Panc1 (cell line): ENCODE results near the gene KCNAB1. TPM values are rescaled to one million over a fixed set of nuclear protein-coding genes. Genes with fewer than 3 reads are reported as not detected.

Source experiments
- ATAC-seq: fragments of 200-7000 bp; cut with Tn5 transposase; 2 replicates; pipeline ENCODE4 v1.9.1; 2020; ENCODE audit warnings: mild to moderate bottlenecking, moderate library complexity
- BruUV-seq: library from RNA; stranded (reverse); fragments of 400-500 nt; replicated peaks from 2 replicates; lab custom pipeline; 2021; lab: Mats Ljungman, UMichigan
- CTCF ChIA-PET: fragments of 300-600 bp; sonication (Branson Sonifier 250); formaldehyde crosslinking; loops from one replicate; lab custom pipeline; 2022; ENCODE audit warnings: antibody characterized with exemption; lab: Charles Lee
- POLR2A ChIA-PET: fragments of 300-600 bp; sonication (Branson Sonifier 250); formaldehyde crosslinking; loops from one replicate; lab custom pipeline; 2022; ENCODE audit warnings: antibody characterized with exemption; lab: Charles Lee
- DNase-seq: peaks from one replicate; pipeline ENCODE4 v3.0.0-alpha.2; 2010; ENCODE audit warnings: low read depth, low spot score
- H3K27ac ChIP-seq: 2 replicates; pipeline ENCODE4 v1.5.1; 2011; ENCODE audit warnings: mild to moderate bottlenecking, low read length, inconsistent platforms
- H3K27me3 ChIP-seq: fragments of 200-500 bp; sonication (Bioruptor generic); 2 replicates; pipeline ENCODE4 v1.6.0; 2014; ENCODE audit warnings: low read length, inconsistent platforms; ENCODE audit not compliant: control insufficient read depth, insufficient read depth
- H3K36me3 ChIP-seq: fragments of 200-500 bp; sonication (Bioruptor generic); 2 replicates; pipeline ENCODE4 v1.5.1; 2014; ENCODE audit warnings: inconsistent platforms, mild to moderate bottlenecking, low read length, moderate library complexity; ENCODE audit not compliant: control insufficient read depth, insufficient read depth
- H3K4me1 ChIP-seq: 2 replicates; pipeline ENCODE4 v1.5.1; 2011; ENCODE audit warnings: inconsistent platforms, mild to moderate bottlenecking, low read length, moderate library complexity; ENCODE audit not compliant: control insufficient read depth, insufficient read depth
- H3K4me3 ChIP-seq, 2 experiments: 2 replicates each; pipeline ENCODE4 v1.5.1; 2011 to 2012; ENCODE audit warnings: low read depth in 2 of 2, low read length in 2 of 2, mild to moderate bottlenecking in 2 of 2, inconsistent platforms in 1 of 2, moderate library complexity in 1 of 2
- H3K9me3 ChIP-seq: fragments of 200-500 bp; sonication (Bioruptor generic); 2 replicates; pipeline ENCODE4 v1.5.1; 2014; ENCODE audit warnings: low read depth, mild to moderate bottlenecking, inconsistent platforms, low read length, moderate library complexity; ENCODE audit not compliant: control insufficient read depth, insufficient read depth
- CTCF ChIP-seq: fragments of 450-650 bp; IDR thresholded peaks from 2 replicates; pipeline ENCODE4 v1.5.1; 2017; ENCODE audit warnings: mild to moderate bottlenecking
- POLR2AphosphoS5 ChIP-seq: IDR thresholded peaks from 2 replicates; pipeline ENCODE4 v1.6.1; 2012; ENCODE audit warnings: mild to moderate bottlenecking, low read depth, low read length, moderate library complexity
- REST ChIP-seq, 2 experiments: IDR thresholded peaks; 2 replicates each; pipeline ENCODE4 v1.6.1; 2011 to 2012; ENCODE audit warnings: low read depth in 2 of 2, control low read depth in 1 of 2, low read length in 1 of 2, mild to moderate bottlenecking in 1 of 2, moderate library complexity in 1 of 2; ENCODE audit not compliant: insufficient read depth in 1 of 2
- SIN3A ChIP-seq: IDR thresholded peaks from 2 replicates; pipeline ENCODE4 v1.6.1; 2012; ENCODE audit warnings: low read depth, mild to moderate bottlenecking, low read length, moderate library complexity, borderline replicate concordance; ENCODE audit not compliant: insufficient read depth
- TCF7L2 ChIP-seq: IDR thresholded peaks from 2 replicates; pipeline ENCODE4 v1.6.1; 2011; ENCODE audit warnings: mild to moderate bottlenecking, low read depth, low read length, inconsistent platforms
- in situ Hi-C: cut with HindIII; loops from 2 replicates; pipeline ENCODE4 v1.10.0; 2016; ENCODE audit warnings: low sequenced_read_pairs, low pct_unique_long_range_greater_than_20kb
- intact Hi-C: fragments of 100-400 bp; cut with micrococcal nuclease; formaldehyde crosslinking; loops from one replicate; pipeline ENCODE4 v1.10.0; 2022; ENCODE audit not compliant: unreplicated experiment
- total RNA-seq: library from RNA; stranded (reverse); gene quantifications from one replicate; pipeline ENCODE4 v1.2.1, GENCODE V29; 2021; ENCODE audit not compliant: unreplicated experiment

Gene KCNAB1
- total RNA-seq, 1 experiment from 2014 or later = not detected

- ATAC-seq = no peak
Observed at GRCh38 chr3:156378871-156379270, 258.5 kb downstream of the KCNAB1 start.

DNA sequence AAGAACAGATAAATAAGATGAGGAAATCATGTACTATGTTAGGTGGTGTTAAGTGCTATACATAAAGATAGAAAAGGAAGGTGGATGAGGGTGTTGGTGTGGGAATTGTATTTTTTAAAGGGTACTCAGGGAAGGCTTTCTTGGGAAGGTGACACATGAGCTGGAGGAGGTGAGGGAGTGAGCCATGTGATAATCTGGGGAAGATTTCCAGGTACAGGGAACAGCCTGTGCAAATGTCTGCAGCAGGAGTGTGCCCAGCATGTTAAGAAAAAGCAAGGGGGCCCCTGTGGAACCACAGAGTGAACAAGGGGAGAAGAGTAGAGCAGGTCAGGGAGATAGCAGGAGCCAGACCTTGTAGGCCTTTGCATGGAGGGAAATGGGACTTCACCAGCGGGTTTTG, 258.9 kb downstream of the KCNAB1 start:
- no peak for TF ChIP-seq TCF7L2
- no peak for TF ChIP-seq POLR2AphosphoS5
- no peak for TF ChIP-seq REST (IDR thresholded peaks at IDR 0.05; ENCODE audit: insufficient read depth in 1 of 2, low read depth in 2 of 2, low read length in 1 of 2)
- no peak for TF ChIP-seq SIN3A
- TF ChIP-seq CTCF = no peak
- no TSS peak for BruUV-seq
- ATAC-seq = no peak; the same call in 1 of the 2 replicates
- in situ Hi-C loops (no loop called here), intact Hi-C loops (no loop called here)
- no peaks in the 10 kb centered on the region for H3K36me3 ChIP-seq
- ChIA-PET CTCF (no interaction called here), POLR2A (no interaction called here)
- H3K4me3 ChIP-seq = no peak overlapping the region
- H3K27me3 ChIP-seq = peaks cover 15% of the 10 kb centered on the region; the same call in 1 of the 2 replicates
- no peak for DNase-seq
- H3K4me1 ChIP-seq = no peaks in the 10 kb centered on the region
- H3K27ac ChIP-seq = no peak overlapping the region
- H3K9me3 ChIP-seq = no peaks in the 10 kb centered on the region

More at GRCh38 chr3:156378871-156379270, 258.5 kb downstream of the KCNAB1 start:
- TF ChIP-seq TCF7L2 (no peak), REST (IDR thresholded peaks at IDR 0.05; ENCODE audit: insufficient read depth in 1 of 2, low read depth in 2 of 2, low read length in 1 of 2) (no peak), POLR2AphosphoS5 (no peak), SIN3A (no peak)
- no peak for DNase-seq
- Histone ChIP-seq H3K4me1 (no peaks in the 10 kb centered on the region), H3K4me3 (no peak overlapping the region), H3K27me3 (peaks cover 11% of the 10 kb centered on the region; the same call in 1 of the 2 replicates), H3K27ac (no peak overlapping the region), H3K36me3 (no peaks in the 10 kb centered on the region), H3K9me3 (no peaks in the 10 kb centered on the region)
- intact Hi-C loops = no loop called here
- ChIA-PET POLR2A (no interaction called here), CTCF (no interaction called here)
- in situ Hi-C loops = no loop called here
- BruUV-seq = no TSS peak
